ENCODE results near the gene PRMT9. TPM values are rescaled to one million over a fixed set of nuclear protein-coding genes. Genes with fewer than 3 reads are reported as not detected.

The PRMT9 gene
- 10 to 100 TPM in 7 of 10 donors, 1 to 10 TPM in 3; 8.9 to 13.2 (median 10.8) TPM for polyA plus RNA-seq (ENCODE audit: insufficient read length in 10 of 10)
- long read RNA-seq, donor 1: 0 reads
- long read RNA-seq, donor 2, partial matches to known transcripts: 0 of 1 reads
- long read RNA-seq, donor 2, other reads (novel, unspliced or antisense): 0 of 1 reads
- long read RNA-seq, donor 3: 0 reads
- long read RNA-seq, donor 4, partial matches to known transcripts: 0 of 3 reads
- long read RNA-seq, donor 4, other reads (novel, unspliced or antisense): 0 of 3 reads
- long read RNA-seq, donor 5: 0 reads
- long read RNA-seq, donor 6, partial matches to known transcripts: 0 of 2 reads
- long read RNA-seq, donor 6, other reads (novel, unspliced or antisense): 0 of 2 reads
- long read RNA-seq, donor 7: 0 reads
- long read RNA-seq, donor 8, partial matches to known transcripts: 0 of 1 reads
- long read RNA-seq, donor 8, other reads (novel, unspliced or antisense): 0 of 1 reads
- long read RNA-seq, donor 9: 0 reads

DNA sequence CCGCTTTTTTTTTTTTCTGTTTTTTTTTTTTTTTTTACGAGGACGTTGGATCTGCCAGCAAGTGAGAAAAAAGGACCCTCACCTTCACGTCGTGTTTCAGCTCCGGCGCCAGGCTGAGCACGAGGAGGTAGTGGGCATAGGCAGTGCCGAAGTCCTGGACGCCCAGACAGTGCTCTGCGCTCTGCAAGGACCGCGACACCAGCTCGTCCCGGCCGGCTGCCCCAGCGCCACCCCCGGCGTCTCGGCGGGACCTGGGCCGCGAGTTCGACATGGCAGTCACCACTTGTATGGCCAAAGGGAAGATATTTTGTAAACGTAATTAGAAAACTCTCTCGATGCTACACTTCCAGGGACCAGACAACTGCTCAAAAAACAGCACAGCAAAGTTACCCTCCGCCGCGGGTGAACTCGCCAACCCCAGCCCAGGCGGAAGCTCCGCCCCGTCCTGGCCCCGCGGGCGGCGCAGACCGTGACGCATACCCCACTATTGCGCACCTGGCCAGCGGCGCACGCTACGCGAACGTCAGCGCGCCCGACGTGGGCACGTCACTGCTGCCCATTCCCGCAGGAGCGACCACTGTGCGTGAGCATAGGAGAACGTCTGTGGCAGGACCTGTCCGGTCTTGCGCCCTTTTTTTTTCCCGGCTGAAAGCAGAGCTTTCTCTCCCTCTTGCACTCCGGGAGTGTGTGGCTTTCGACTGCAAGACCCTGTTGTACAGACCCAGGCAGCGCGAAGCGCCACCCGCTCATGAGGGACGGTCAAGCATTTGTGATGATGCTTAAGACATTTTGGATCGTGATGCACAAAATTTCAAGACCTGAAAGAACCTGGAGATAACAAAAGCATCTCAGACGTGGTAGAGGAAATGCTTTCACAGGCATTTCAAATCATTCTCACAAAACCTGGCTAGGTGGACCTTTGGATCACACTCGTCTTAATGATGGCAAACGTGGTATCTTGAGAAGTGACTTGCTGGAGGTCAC lies at the start of gene PRMT9:
PRMT9 (minus strand) TSS at position 447 of the 984 bp plus-strand sequence; CDS start at position 271, 176 bp downstream.
- peak; percentile 89 to 97 (median 94) for DNase-seq

DNA sequence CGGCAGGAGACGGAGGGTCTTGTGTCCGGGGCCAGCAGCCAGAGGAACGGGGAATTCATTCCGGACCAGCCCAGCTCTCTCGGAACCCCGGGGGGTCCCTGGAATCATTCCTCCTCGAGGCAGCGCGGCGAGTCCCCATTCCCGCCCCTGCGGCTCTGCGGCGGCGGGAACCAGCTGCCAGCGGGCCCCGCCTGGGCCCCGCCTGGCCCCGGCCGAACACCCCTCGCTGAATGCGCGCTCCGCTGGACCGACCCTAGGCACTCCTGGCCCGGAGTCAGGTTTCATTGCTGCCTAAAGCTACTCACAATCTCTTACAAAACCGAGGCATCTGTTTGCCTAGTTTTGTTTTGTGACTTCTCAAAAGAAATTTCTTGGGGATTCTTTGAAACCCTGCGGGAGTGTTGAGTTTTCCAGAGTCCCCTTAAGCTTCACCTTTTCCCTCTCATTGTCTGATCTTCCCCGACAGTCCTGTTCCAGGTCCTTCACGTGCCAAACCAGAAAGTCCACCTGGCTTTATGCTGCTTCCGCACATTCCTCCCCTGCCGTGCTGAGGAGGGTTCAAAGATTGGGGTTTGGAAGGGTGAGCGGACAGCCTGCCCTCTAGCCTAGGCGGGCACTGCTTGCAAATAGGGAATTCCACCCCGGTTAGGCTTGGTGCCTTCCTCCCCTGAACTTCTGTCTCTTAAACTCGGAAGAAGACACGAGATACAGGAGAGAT lies 48.7 kb upstream of the PRMT9 start:
- DNase-seq: peak in 2 of 3 donors; percentile 64 to 84

DNA sequence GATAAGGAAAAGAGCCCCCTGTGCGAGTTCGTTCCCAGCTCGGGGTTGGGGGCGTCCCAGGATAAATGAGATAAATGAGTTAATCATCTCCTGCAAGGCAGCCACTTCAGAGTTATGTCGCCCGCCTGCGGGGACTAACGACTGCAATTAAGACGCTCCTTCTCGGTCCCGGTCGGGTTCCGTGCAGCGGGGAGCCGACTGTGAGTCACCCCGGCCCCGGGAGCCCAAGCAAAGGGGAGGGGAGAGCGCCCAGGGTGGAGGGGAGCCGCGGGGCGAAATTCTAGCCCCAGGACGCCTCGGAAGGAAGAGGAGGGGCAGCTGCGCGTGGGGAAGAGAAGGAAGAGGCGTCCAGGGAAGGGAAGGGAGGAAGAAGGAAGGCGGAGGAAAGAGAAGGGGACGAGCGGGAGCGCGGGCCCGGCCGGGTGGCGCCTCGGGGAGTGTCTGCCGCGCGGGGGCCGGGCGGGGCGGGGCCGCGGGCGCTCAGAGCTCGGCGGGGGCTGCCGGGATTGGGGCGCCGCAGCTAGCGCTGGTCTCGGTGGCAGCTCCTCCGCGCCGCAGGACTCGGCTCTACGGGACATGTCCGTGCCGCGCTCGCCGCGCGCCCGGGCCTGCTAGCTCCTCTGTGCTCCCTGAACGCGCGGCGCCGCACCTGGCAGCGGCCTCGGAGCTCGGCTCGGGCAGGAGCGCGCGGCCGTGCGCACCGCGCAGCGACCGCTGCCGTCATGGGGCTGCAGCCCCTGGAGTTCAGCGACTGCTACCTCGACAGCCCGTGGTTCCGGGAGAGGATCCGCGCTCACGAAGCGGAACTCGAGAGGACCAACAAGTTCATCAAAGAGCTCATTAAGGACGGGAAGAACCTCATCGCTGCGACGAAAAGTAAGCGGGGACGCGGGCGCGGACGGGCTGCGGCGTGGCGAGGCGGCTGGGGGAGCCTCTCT lies 47.9 kb upstream of the PRMT9 start, which contains the start of gene ARHGAP10:
ARHGAP10 (plus strand) TSS at position 509 of the 938 bp plus-strand sequence; CDS start at position 723, 214 bp downstream.
- DNase-seq: peak; percentile 77 to 93 (median 82)

DNA sequence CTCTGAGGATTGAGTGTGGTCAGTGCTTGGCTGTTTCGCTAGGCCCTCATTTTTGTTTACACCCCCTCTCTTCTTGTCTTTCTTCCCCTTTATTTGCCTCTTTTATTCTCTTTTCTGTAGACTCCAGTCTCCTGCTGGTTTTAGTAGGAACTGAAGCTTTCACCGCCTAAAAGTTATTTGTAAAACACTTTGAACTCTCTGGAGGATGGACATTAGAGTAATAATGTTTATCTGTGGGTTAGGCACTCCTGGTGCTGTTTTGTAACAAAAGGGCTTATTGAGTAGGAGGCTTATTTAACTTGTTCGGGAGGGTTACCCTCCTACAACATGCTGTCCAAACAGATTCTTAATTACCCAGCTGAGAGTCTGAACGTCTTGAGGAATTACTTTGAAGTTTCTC lies 46.4 kb upstream of the PRMT9 start:
- DNase-seq: no peak

DNA sequence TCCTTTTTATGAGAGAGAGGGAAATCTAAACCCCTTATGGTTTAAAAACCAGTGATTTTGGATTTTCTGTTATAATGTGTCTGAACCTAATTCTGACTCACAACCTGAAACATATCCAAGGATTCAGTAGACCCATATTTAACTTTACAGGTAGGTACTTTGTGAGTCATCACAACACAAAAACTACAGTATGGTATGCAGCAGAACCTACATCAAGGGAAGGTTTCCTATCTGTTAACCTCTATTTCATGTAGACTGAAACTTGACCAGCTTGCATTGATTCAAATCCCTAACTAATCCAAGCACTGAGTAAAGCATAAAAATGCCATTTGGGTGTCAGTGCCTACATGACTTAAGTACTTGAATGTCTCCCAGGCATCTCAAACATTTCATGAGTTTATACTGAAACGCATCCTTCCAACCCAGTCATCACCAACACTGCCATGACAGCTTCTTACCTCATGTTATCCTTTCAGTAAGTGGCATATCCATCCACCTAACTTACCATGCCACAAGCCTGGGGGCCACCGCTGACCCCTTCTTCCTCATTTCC lies 43.6 kb upstream of the PRMT9 start:
- no peak for DNase-seq

DNA sequence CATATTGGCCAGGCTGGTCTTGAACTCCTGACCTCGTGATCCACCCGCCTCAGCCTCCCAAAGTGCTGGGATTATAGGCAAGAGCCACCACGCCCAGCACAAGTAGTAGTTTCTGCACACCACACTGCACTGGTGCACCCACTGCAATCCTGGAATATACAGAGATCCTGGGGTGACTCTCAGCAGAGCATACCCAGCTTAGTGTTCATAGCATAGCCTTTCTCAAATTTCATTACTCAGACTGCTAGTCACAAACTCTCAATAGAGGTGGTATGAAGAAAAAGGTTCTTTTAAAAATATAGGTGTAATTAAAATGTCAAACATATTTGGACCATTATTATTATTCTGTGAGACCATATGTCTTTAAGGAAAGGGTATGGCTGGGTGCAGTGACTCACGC lies 41.7 kb upstream of the PRMT9 start:
- DNase-seq: no peak

DNA sequence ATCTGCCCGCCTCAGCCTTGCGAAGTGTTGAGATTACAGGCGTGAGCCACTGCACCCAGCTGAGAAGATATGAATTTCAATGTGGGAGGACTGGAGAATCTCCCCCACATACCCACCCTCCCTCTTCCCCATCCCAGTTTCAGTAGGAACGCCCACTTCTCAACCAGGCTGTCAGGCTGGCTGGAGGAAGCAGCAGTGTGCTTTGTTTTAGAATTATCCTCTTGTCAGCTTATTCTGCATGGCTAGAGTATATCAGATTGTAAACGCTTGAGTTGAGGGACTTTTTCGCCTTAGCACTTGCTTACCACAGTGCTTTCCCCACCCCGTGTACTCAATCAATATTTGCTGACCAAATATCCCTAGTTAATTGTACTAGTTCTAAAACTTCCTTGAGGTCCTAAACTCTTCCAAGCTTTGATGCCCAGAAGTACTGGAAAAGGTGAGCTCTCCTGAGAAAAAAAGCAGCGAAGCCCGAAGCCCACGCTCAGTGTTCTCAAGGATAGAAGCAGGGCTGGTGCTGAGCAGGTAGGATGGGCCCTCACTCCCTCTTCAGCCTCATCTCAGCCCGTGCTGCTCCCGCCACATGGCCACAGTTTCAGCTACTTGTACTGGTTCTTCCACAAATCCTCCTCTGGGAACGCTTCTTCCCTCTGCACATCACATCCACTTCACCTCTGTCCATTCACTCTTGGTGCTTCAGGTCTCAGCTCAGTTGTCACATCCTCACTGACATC lies 40.7 kb upstream of the PRMT9 start:
- no peak for DNase-seq

DNA sequence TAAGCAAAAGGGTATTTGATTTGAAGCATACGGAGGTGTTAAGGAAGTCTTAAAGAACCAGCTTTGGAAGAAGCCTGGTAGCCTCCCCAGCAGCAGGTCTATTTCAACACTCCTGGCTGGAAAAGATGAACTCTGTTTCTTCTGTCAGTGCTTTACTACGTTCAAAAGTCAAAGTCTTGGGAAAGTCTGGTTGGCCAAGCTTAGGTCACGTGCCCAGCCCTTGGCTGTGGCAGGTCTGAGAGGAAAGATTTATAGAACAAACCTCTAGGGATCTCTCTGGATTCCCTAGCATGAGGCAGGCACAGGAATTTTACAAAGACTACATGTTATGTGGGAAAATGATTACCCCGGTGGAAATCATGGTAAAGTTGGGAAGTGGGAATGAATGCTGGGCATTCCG lies 39.4 kb upstream of the PRMT9 start:
- no peak for DNase-seq

DNA sequence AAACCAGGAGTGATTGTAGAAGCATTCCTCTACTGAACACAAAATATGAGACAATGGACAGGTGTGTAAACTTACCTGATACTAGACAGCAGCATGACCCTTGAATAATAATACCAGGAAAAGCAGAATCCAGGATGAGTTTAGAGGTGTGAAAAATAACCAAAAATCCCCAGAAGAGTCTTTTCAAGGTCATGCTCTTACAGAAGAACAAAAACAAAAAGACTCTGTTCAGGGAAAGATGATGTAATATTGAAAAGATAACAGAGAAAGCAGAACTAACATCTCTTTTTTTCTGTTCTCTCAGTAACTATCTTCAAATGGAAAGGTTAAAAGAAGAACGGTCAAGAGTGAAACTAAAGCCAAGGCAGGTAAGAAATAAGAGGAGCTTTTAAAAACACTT lies 33.9 kb upstream of the PRMT9 start:
- DNase-seq: no peak

DNA sequence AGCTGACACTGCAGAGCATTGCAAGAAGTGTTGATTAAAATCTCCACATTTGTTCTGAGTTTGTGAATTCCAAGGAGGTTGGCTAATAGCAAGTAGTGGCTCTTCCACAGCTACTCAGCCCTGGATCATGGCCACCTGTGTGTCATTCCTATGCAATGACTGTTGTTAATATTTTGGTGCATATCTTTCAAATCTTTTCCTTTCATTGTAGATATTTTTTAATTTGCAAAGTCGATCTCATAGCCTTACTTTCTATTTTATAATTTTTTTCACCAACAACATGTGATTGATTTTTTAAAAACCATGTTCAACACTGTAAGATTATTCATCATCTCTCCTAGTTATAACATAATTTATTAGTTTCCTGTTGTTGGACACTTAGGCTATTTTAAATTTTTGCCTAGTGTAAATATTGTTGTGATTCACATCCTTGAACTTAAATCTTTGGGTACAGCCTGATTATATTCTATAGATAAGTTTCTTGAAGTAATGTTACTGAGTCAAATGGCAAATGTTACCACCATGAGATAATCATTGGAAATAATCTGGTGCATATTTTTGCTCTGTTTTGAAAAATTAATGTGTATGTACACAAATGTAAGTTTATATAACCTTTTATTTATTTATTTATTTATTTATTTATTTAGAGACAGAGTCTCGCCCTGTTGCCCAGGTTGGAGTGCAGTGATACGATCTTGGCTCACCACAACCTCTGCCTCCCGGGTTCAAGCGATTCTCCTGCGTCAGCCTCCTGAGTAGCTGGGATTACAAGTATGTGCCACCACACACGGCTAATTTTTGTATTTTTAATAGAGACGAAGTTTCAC lies 30.8 kb upstream of the PRMT9 start:
- peak; percentile 52 to 76 (median 57) for DNase-seq

DNA sequence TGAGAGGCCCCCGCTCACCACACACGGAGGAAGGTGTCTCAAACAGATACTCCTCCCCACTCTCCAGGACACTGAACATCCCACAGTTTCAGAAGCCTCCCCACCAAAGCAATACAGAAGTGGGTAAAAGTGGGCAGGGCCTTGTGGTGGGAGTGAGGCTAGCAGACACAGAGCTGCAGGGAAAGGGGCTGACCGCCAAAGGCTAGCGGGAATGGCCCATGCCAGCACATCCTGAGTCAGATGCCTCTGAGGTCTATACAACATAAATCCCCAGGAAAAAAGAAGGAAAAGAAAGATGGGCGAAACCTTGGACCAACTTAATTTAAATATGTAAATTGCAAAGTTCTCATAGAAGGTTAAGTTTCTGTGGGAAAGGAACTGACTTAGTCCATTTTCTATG lies 26.0 kb upstream of the PRMT9 start:
- no peak for DNase-seq

DNA sequence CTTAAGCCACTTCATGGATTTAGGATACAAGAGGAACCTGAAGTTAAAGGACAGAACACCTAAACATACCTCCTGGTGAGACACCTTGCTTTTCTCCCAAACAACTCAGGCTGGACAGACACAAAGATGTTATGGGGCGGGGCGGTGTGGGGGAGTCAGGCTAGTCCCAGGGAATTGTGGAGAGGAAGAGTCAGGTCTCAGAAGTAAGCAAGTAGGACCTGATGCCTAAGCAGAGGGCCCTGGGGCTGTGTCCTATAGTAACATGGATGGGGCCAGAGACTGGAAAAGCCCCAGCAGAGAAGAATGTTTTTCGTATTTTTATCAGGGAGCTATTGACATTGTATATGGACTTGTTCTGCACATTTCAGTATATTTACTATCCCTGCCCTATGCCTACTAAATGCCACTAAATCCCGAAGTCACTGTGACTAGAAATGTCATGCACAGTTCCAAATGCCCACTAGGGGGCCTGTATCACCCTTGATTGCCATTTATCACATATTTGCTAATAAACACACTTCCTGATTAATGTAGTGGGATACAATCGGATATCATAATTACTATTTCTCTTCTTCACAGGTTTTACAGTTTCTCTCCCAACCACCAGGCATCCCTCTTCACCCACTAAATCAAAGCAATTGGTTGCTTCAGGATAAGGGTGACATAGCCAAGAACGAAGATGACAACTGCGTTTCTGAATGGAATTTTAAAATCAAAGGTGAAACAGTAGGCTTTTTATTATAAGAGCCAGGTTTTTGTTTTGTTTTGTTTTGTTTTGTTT lies 24.1 kb upstream of the PRMT9 start:
- peak; percentile 47 to 68 (median 51) for DNase-seq

DNA sequence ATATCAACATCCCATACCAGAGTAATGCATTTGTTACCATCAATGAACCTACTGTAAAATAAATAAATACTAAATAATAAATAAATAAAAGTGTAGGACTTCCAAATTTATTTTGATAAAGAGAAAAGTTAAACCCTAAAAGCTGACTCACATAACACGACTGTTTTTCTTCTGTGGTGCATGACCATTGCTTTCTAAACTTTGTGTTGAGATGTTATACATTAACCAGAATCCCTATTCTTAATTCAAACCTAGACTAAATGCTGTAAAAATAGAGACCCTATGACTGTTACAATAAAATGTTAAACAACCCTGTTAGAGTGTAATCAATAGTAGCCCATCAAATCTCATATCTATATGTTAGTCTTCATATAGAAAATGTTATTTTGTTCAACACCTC lies 20.9 kb upstream of the PRMT9 start:
- DNase-seq: no peak

DNA sequence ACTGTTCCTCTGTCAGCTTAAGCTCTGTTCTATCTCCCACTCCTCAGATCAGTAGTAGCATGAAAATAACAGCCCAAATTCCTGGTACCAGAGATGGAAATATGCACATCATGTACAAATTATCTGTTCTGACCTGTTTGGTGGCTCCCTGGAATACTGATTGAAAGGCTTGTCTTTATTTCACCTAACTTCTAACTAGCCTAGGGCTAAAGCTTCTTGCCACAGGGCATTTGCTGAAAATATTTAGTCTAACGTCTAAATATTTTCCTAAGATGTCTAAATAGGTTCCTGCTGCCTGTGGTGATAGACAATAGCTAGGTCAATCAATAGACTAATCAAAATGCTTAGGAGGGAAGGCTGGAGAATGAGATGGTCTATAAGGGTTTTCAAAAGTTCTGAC lies 12.9 kb upstream of the PRMT9 start:
- DNase-seq: no peak

DNA sequence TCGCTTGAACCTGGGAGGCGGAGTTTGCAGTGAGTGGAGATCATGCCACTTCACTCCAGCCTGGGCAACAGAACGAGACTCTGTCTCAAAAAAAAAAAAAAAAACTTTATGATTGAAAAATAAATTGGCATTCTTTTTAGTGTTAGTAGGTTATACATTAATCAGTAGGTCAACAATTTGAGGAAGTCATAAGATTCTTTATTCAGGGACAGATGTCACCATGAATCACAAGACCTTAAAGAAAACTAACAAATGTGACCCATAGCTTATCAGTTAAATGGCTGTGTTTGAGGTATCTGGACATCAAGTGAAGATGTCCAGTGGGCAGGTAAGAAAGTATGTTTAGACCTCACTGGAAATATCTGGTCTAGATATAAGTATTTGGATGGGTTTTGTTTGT lies 9.3 kb upstream of the PRMT9 start:
- DNase-seq: no peak

DNA sequence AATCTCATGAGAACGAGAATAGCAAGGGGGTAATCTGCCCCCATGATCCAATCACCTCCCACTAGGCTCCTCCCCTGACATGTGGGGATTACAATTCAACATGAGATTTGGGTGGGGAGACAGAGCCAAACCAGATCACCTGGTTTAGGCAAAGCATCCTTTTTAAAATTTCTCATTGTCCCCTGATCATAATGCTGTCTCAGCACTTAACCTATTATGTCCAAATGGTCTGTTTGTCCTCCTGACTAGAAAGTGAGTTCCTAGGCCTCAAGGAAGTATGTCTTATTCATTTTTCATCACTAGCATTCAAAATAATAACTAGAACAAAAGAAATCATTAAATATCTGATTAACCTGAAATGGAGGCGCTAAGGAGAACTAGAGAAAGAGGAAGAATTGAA lies 7.9 kb upstream of the PRMT9 start:
- no peak for DNase-seq

DNA sequence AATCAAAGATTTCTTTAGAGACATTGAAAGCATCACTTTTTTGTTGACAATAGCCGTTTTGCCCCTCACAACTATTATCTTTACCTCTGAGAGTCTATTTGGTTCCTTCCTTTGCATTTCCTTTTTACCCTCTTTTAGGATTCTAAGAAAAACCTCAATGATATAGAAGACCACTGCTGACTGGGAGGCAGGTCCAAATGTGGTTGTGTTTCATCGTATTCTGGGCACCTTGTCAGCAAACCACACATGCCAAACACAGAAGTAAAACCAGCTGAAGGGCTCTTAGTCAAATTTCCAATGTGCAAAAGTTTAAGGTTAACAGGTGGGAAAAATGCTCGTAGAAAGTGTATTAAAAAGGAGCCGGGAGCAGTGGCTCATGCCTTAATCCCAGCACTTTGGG lies 5.1 kb upstream of the PRMT9 start:
- DNase-seq: no peak

DNA sequence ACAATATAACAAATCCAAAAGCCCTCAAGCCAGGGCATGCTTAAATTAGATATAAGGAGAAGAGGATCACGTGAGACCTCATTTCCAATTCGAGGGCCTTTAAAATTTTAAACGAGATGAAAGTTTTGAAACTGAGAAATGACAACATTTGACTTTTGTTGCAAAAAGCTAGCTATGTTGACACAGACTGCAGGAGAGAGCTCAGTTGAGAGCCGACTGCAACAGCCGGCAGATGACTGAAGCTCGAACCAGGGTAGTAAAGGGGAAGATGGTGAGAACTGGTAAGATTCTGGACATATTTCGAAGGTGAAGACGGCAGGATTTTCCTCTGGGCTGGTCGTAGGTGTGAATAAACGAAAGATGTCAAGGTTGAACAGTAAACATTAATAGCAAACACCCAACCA lies 773 bp downstream of the PRMT9 start:
- peak; percentile 28 to 72 (median 40) for DNase-seq
